NCI-H446 treated with DMSO at 0.1 percent for 48 hours (cell line): ENCODE measurements around the gene TTLL10.

Experiments used
- DNase-seq: peaks from one replicate; lab custom pipeline; 2025; lab: John Stamatoyannopoulos, UW

Gene TTLL10

GRCh38 chr1:1223321-1223720, 49.6 kb downstream of the TTLL10 start:
- no peak for DNase-seq

GRCh38 chr1:1223891-1224290, 50.2 kb downstream of the TTLL10 start:
- DNase-seq = no peak

- no peak for DNase-seq
Measured at GRCh38 chr1:1225238-1225845, 51.7 kb downstream of the TTLL10 start.

- DNase-seq = no peak
Measured at GRCh38 chr1:1225913-1226312, 52.2 kb downstream of the TTLL10 start.

- no peak for DNase-seq
Measured at GRCh38 chr1:1226566-1227362, 53.1 kb downstream of the TTLL10 start.

GRCh38 chr1:1227386-1227785, 53.7 kb downstream of the TTLL10 start:
- no peak for DNase-seq

GRCh38 chr1:1228187-1228586, 54.5 kb downstream of the TTLL10 start:
- no peak for DNase-seq

GRCh38 chr1:1228596-1229321, 55.1 kb downstream of the TTLL10 start:
- DNase-seq = no peak

- no peak for DNase-seq
Measured at GRCh38 chr1:1229770-1230169, 56.1 kb downstream of the TTLL10 start.

GRCh38 chr1:1230656-1231399, 57.1 kb downstream of the TTLL10 start:
- DNase-seq = peak; percentile 47

GRCh38 chr1:1231400-1232207, 57.9 kb downstream of the TTLL10 start, which contains the start of gene SDF4:
Gene SDF4, minus strand, starts transcription at chr1:1232001. Its CDS starts 3,229 bp downstream, at chr1:1228772.
- peak; percentile 94 for DNase-seq

- no peak for DNase-seq
Measured at GRCh38 chr1:1232208-1232795, 58.6 kb downstream of the TTLL10 start, which contains the start of gene B3GALT6. Gene B3GALT6, plus strand, starts transcription at chr1:1232237. Its CDS starts 42 bp downstream, at chr1:1232279.

GRCh38 chr1:1232796-1233566, 59.3 kb downstream of the TTLL10 start:
- DNase-seq = no peak

GRCh38 chr1:1233567-1233892, 59.9 kb downstream of the TTLL10 start:
- DNase-seq = no peak

GRCh38 chr1:1234180-1234808, 60.6 kb downstream of the TTLL10 start:
- no peak for DNase-seq

GRCh38 chr1:1235016-1235744, 61.5 kb downstream of the TTLL10 start:
- DNase-seq = no peak

GRCh38 chr1:1236176-1236763, 62.6 kb downstream of the TTLL10 start:
- DNase-seq = no peak
